Hepatic stellate cell (primary cell): ENCODE measurements around the gene RBM20.

Experiments used
- DNase-seq: peaks from one replicate; pipeline ENCODE4 v3.0.0; 2011; ENCODE audit warnings: low spot score

The RBM20 gene

DNA sequence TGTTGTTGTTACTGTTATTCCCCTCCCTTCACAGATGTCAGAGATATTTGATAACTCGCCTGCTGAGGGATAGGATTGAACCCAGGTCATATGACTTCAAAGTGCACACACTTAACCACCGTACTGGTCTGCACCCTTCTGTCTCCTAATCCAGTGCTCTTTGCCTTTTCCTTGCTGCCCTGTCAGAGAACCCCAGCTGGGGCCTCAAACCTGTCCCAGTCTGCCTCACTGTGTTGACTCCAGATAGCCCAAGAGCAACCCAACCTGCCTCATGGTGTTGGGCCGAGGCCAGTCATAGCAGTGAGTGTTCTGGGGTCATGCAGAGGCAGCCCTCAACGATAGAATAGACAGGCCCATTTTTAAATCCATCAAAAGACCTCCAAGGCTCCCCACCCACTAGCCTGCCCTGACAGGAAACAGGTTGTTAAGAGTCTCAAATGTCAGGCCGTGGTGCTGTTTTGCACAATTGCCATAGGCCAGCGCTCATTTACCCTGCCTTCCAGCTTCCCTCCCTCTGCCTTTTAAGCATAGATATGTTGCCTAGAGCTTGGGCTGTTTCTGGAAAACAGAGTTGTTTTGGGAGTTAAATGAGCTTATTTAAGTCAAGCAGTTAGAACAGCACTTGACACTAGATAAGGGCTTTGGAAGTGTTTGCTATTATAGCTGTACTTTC is 190.6 kb downstream of the RBM20 start:
- DNase-seq, result no peak

GRCh38 chr10:110835841-110836240 is 191.7 kb downstream of the RBM20 start:
- DNase-seq, result no peak

GRCh38 chr10:110836706-110837105 is 192.6 kb downstream of the RBM20 start:
- DNase-seq, result no peak

DNA sequence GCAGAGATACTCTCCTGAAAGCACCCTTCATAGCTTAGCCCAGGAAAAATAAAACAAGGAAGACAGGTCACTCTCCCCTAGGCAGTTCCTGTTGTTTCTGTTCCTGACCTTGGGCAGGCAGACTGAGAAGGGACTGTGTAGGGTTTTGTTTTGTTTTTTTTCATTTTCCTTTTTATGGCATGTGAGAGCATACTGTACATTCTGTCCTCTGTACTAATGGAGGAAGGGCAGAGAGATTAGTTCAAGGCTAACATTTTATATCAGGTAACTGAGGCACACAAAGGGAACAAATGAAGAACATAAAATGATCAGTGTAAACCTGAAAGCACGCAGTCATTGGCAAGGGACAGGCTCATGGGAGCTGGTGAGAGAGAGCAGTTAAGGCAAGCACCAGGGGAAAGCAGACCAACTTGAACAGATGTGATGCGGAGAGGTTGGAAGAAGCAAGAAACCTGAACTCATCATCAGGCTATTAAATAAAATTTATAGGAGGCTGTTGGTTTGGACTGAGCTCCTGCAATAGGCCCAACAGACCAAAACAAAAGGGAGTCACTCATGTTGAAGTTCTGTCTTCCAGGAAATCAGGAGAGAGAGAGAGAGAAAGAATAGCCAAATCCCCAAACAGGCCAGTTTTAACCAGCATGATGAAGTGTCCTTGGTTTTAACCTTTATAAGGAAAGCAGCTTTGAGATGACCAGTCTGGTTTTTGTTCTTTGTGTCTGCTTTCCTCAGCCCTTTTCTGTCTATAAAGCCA is 193.5 kb downstream of the RBM20 start:
- DNase-seq, result no peak

- no peak for DNase-seq
Observed at GRCh38 chr10:110840225-110840922, 196.2 kb downstream of the RBM20 start.

- no peak for DNase-seq
Observed at GRCh38 chr10:110840923-110841428, 196.8 kb downstream of the RBM20 start.

DNA sequence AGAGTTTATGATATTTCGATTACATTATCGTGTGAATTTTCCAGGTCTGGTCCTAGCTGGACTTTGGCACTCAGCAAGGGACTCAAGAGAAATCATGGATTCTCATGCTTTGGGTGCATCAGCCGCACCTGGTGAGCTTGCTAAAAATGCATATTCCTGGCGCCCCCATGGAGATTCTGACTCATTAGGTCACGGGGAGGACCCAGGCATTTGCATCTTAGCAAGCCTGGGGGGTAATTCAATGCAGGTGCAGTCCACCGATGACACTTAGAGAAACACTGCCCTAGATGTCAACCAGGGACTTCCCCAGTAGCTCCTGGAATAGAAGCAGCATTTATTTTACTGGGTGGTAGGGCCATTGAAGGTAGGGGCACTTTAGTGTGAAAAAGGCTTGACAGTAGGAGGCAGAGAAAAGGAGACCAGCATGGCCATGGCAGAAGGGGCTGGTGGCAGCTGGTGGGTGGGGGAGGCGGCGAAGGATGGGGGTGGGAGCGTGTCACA is 197.7 kb downstream of the RBM20 start:
- no peak for DNase-seq

- no peak for DNase-seq
Observed at GRCh38 chr10:110842326-110842904, 198.3 kb downstream of the RBM20 start.

DNA sequence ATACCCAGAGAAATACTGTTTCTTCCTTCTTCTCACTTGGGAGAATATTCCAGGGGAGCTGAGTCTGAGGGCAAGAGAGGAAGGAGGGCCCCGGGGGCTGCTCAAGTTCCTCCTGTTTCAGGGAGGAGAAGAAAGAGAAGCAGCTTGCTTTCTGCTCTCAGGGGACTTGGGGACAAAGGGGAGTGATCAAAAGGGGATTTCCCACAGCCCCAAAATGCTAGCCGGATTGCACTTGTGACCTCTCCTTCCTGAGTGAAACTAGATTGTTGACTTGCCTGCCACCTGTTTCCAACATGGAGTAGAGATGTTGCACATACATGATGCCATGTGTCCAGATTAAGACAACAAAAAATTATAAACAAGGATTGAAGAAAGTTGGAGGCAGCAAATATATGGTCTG is 198.9 kb downstream of the RBM20 start:
- DNase-seq, result no peak

- no peak for DNase-seq
Observed at GRCh38 chr10:110843796-110844616, 199.9 kb downstream of the RBM20 start.

DNA sequence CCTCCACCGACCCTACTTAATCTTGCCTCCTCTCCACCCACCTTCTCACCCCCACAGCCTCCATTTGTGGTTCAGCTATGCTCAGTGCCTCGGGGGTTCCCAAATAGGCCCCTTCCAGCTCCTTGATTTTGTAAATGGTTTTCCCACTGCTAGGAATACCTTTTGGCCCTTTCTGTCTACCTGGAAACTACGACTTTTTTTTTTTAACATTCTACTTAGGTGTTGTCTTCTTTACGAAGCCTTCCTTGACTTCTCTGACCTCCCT is 200.4 kb downstream of the RBM20 start:
- no peak for DNase-seq

- no peak for DNase-seq
Observed at GRCh38 chr10:110845192-110845755, 201.1 kb downstream of the RBM20 start.

DNA sequence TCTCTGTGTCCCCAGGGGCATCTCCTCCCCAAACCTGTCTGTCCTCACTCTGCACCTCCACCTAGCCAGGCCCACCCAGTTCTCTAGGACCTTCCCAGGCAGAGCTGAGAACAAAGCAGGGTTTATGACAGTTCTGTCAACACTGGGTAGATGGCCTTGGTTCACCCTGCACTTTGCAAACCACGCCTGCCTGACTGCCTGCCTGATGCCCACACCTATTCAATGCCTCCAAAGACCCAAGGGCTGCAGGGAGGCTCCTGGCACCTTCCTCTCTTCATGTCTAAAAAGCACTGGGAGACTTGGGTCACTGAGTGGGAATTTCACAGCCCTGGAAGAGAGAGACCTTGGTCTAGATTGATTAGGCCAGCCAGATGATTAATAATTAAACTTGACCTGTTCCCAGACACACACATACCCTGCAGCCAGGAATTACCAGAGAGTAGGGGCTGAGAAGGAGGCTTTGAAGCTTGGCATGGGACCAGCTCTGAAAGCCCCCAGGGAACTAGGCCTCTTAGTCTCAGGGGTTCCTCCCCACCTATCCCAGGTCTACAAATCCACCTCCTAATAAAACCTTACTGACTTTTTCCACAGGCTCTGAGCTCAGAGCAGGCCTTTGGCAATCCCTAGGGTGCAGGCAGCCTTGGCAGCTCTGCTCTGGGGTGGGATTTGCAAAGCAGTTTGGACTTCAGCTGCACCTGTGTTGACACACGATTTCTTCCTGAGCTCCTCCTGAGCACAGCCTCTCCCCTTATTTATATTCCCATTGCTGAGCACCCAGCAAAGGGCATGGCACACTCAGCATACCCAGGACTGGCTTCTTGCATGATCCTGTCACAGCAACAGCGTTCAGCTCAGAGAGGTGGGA is 201.9 kb downstream of the RBM20 start:
- DNase-seq, result no peak

GRCh38 chr10:110847374-110847773 is 203.2 kb downstream of the RBM20 start:
- no peak for DNase-seq

DNA sequence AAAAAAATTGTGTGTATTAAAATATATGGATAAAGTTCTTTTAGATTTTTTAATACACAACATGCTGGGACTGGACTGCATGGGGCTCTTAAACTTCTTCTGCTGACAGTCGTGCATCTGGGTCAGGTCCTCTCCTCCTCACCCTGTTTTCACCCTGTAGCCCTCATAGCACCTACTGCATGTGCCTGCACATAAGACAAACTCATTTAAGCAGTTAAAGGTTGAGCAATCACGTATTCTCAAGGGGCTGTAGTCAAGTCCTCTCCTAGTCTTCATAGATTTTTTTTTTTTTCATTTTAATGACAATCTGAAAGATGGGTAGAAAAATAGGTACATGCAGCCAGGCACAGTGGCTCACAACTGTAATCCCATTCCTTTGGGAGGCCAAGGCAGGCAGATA is 204.0 kb downstream of the RBM20 start:
- DNase-seq, result no peak

- DNase-seq, result no peak
Observed at GRCh38 chr10:110850099-110850498, 206.0 kb downstream of the RBM20 start.

GRCh38 chr10:110851020-110851612 is 207.0 kb downstream of the RBM20 start:
- DNase-seq, result no peak

- no peak for DNase-seq
Observed at GRCh38 chr10:110852255-110852896, 208.2 kb downstream of the RBM20 start.

DNA sequence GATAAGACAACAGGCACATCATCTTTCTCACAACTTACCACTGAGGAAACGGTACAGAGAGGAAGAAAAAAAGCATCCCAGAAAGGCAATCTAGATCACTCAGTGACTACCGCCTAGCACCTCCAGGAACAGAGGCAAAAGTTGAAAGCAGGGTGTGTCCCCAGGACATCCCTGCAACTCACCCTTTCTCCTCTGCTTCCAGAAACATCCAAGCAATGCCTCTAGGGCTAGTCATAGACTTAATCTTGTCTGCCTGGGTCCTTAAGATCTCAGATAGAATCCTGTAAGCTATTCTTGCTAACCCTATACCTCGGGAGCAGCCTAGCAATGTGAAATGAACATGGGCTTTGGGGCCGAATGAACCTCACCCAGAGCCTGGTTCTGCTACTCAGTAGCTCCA is 208.8 kb downstream of the RBM20 start:
- no peak for DNase-seq
